ENCODE results near the gene FAM177B.
"Not testable (repeated sequence)": the region's sequence is repeated elsewhere in the genome, so short reads cannot be mapped to it uniquely, and the experiment has no call there.

The FAM177B gene

GRCh38 chr1:222739929-222740328, 2.9 kb downstream of the FAM177B start:
- DNase-seq (ENCODE audit: low read depth in 2 of 2, low spot score in 1 of 2) = no peak

GRCh38 chr1:222741630-222742457, 4.8 kb downstream of the FAM177B start:
- DNase-seq (ENCODE audit: low read depth in 2 of 2, low spot score in 1 of 2) = not testable (repeated sequence)

- no peak for DNase-seq (ENCODE audit: low read depth in 2 of 2, low spot score in 1 of 2)
Observed at GRCh38 chr1:222749927-222750326, 12.9 kb downstream of the FAM177B start.

- DNase-seq (ENCODE audit: low read depth in 2 of 2, low spot score in 1 of 2) = no peak
Observed at GRCh38 chr1:222750651-222751050, 13.6 kb downstream of the FAM177B start.

GRCh38 chr1:222751255-222751654, 14.3 kb downstream of the FAM177B start:
- DNase-seq (ENCODE audit: low read depth in 2 of 2, low spot score in 1 of 2) = no peak

- DNase-seq (ENCODE audit: low read depth in 2 of 2, low spot score in 1 of 2) = no peak
Observed at GRCh38 chr1:222754366-222755139, 17.6 kb downstream of the FAM177B start.

GRCh38 chr1:222757646-222758268, 20.8 kb downstream of the FAM177B start:
- no peak for DNase-seq (ENCODE audit: low read depth in 2 of 2, low spot score in 1 of 2)

- no peak for DNase-seq (ENCODE audit: low read depth in 2 of 2, low spot score in 1 of 2)
Observed at GRCh38 chr1:222759451-222760035, 22.5 kb downstream of the FAM177B start.

GRCh38 chr1:222761083-222761482, 24.1 kb downstream of the FAM177B start:
- no peak for DNase-seq (ENCODE audit: low read depth in 2 of 2, low spot score in 1 of 2)

GRCh38 chr1:222762178-222762577, 25.2 kb downstream of the FAM177B start:
- DNase-seq (ENCODE audit: low read depth in 2 of 2, low spot score in 1 of 2) = not testable (repeated sequence)

GRCh38 chr1:222767152-222767571, 30.2 kb downstream of the FAM177B start:
- DNase-seq (ENCODE audit: low read depth in 2 of 2, low spot score in 1 of 2) = no peak

GRCh38 chr1:222768592-222768991, 31.6 kb downstream of the FAM177B start:
- no peak for DNase-seq (ENCODE audit: low read depth in 2 of 2, low spot score in 1 of 2)

- no peak for DNase-seq (ENCODE audit: low read depth in 2 of 2, low spot score in 1 of 2)
Observed at GRCh38 chr1:222769181-222769580, 32.2 kb downstream of the FAM177B start.

GRCh38 chr1:222769971-222770620, 33.1 kb downstream of the FAM177B start:
- DNase-seq (ENCODE audit: low read depth in 2 of 2, low spot score in 1 of 2) = no peak

GRCh38 chr1:222772996-222773379, 36.0 kb downstream of the FAM177B start:
- no peak for DNase-seq (ENCODE audit: low read depth in 2 of 2, low spot score in 1 of 2)

GRCh38 chr1:222777463-222777862, 40.5 kb downstream of the FAM177B start:
- no peak for DNase-seq (ENCODE audit: low read depth in 2 of 2, low spot score in 1 of 2)

GRCh38 chr1:222777977-222778376, 41.0 kb downstream of the FAM177B start:
- no peak for DNase-seq (ENCODE audit: low read depth in 2 of 2, low spot score in 1 of 2)

- no peak for DNase-seq (ENCODE audit: low read depth in 2 of 2, low spot score in 1 of 2)
Observed at GRCh38 chr1:222781251-222781650, 44.2 kb downstream of the FAM177B start.

GRCh38 chr1:222783051-222783450, 46.0 kb downstream of the FAM177B start:
- DNase-seq (ENCODE audit: low read depth in 2 of 2, low spot score in 1 of 2) = no peak

GRCh38 chr1:222784371-222784770, 47.4 kb downstream of the FAM177B start:
- no peak for DNase-seq (ENCODE audit: low read depth in 2 of 2, low spot score in 1 of 2)

- no peak for DNase-seq (ENCODE audit: low read depth in 2 of 2, low spot score in 1 of 2)
Observed at GRCh38 chr1:222784916-222785315, 47.9 kb downstream of the FAM177B start.

All from stimulated activated CD8-positive, alpha-beta memory T cell treated with anti-CD3 and anti-CD28 coated beads, Interleukin-4, amount 100 ng/mL, for 4 hours (primary cell).